Liver (tissue), 9 donors: ENCODE results near the gene ERBB3. TPM values are rescaled to one million over a fixed set of nuclear protein-coding genes. Genes with fewer than 3 reads are reported as not detected.
A peak's percentile ranks its signal among the peaks of the same experiment; 100 is the strongest.

Experiments used
- DNase-seq: peaks from one replicate; pipeline ENCODE4 v3.0.0-alpha.2; 2017; ENCODE audit warnings: low spot score
- H3K27ac ChIP-seq, 2 donors: one replicate each; pipeline ENCODE4 v1.7.0; 2013; ENCODE audit warnings: inconsistent platforms in 2 of 2, low read length in 2 of 2, control low read depth in 1 of 2, low read depth in 1 of 2, mild to moderate bottlenecking in 1 of 2
- H3K27me3 ChIP-seq, 4 donors: one replicate each; pipeline versions ENCODE4 v1.6.1 to v1.7.0; 2013; ENCODE audit warnings: low read length in 3 of 4, inconsistent platforms in 1 of 4, mild to moderate bottlenecking in 1 of 4, moderate library complexity in 1 of 4; ENCODE audit not compliant: control insufficient read depth in 4 of 4, insufficient read depth in 4 of 4
- H3K36me3 ChIP-seq, 4 donors: one replicate each; pipeline versions ENCODE4 v1.6.1 to v1.7.0; 2013; ENCODE audit warnings: low read length in 3 of 4, mild to moderate bottlenecking in 3 of 4, low read depth in 1 of 4, moderate library complexity in 1 of 4; ENCODE audit not compliant: control insufficient read depth in 4 of 4, insufficient read depth in 3 of 4
- H3K4me1 ChIP-seq, 4 donors: one replicate each; pipeline versions ENCODE4 v1.6.1 to v1.7.0; 2013; ENCODE audit warnings: low read length in 3 of 4, mild to moderate bottlenecking in 3 of 4, moderate library complexity in 1 of 4; ENCODE audit not compliant: control insufficient read depth in 4 of 4, insufficient read depth in 4 of 4
- H3K4me3 ChIP-seq, 3 donors: one replicate each; pipeline versions ENCODE4 v1.6.1 to v1.7.0; 2013; ENCODE audit warnings: low read length in 3 of 3, control low read depth in 1 of 3, low read depth in 1 of 3, mild to moderate bottlenecking in 1 of 3
- H3K9ac ChIP-seq, 2 donors: one replicate each; pipeline ENCODE4 v1.7.0; 2013; ENCODE audit warnings: low read length in 2 of 2, mild to moderate bottlenecking in 2 of 2, moderate library complexity in 2 of 2, control low read depth in 1 of 2, low read depth in 1 of 2
- H3K9me3 ChIP-seq, 4 donors: one replicate each; pipeline versions ENCODE4 v1.6.1 to v1.7.0; 2013; ENCODE audit warnings: low read length in 3 of 4; ENCODE audit not compliant: control insufficient read depth in 4 of 4
- ATF3 ChIP-seq: IDR thresholded peaks from 2 replicates; pipeline ENCODE4 v1.6.1; 2016; ENCODE audit warnings: antibody characterized with exemption
- EGR1 ChIP-seq, 2 donors: IDR thresholded peaks; 2 replicates each; pipeline ENCODE4 v1.6.1; 2016 to 2018; ENCODE audit warnings: antibody characterized with exemption in 2 of 2, low read depth in 2 of 2
- FOXA1 ChIP-seq: IDR thresholded peaks from 2 replicates; pipeline ENCODE4 v1.6.1; 2016; ENCODE audit warnings: antibody characterized with exemption
- FOXA2 ChIP-seq: IDR thresholded peaks from 2 replicates; pipeline ENCODE4 v1.6.1; 2016; ENCODE audit warnings: antibody characterized with exemption
- GABPA ChIP-seq, 2 donors: IDR thresholded peaks in 1 of 2; conservative IDR thresholded peaks in 1 of 2; 2 replicates each; pipeline ENCODE4 v1.6.1; 2016; ENCODE audit warnings: antibody characterized with exemption in 2 of 2, mild to moderate bottlenecking in 1 of 2, moderate library complexity in 1 of 2
- HNF4A ChIP-seq, 2 donors: conservative IDR thresholded peaks; 2 replicates each; pipeline ENCODE4 v1.6.1; 2016; ENCODE audit warnings: antibody characterized with exemption in 2 of 2, mild to moderate bottlenecking in 2 of 2
- HNF4G ChIP-seq: IDR thresholded peaks from 2 replicates; pipeline ENCODE4 v1.6.1; 2016; ENCODE audit warnings: antibody characterized with exemption
- JUND ChIP-seq, 2 donors: IDR thresholded peaks; 2 replicates each; pipeline ENCODE4 v1.6.1; 2016; ENCODE audit warnings: antibody characterized with exemption in 2 of 2
- MAX ChIP-seq: IDR thresholded peaks from 2 replicates; pipeline ENCODE4 v1.6.1; 2016; ENCODE audit warnings: antibody characterized with exemption
- NR2F2 ChIP-seq: IDR thresholded peaks from 2 replicates; pipeline ENCODE4 v1.6.1; 2016; ENCODE audit warnings: antibody characterized with exemption
- RAD21 ChIP-seq, 2 donors: IDR thresholded peaks; 2 replicates each; pipeline ENCODE4 v1.6.1; 2016; ENCODE audit warnings: antibody characterized with exemption in 2 of 2, mild to moderate bottlenecking in 2 of 2
- REST ChIP-seq: IDR thresholded peaks from 2 replicates; pipeline ENCODE4 v1.6.1; 2016; ENCODE audit warnings: antibody characterized with exemption, mild to moderate bottlenecking
- RXRA ChIP-seq, 2 donors: IDR thresholded peaks; 2 replicates each; pipeline ENCODE4 v1.6.1; 2017 to 2018; ENCODE audit warnings: antibody characterized with exemption in 2 of 2, mild to moderate bottlenecking in 1 of 2
- SP1 ChIP-seq: IDR thresholded peaks from 2 replicates; pipeline ENCODE4 v1.6.1; 2018; ENCODE audit warnings: antibody characterized with exemption, mild to moderate bottlenecking
- TAF1 ChIP-seq: conservative IDR thresholded peaks from 2 replicates; pipeline ENCODE4 v1.6.1; 2016; ENCODE audit warnings: antibody characterized with exemption, mild to moderate bottlenecking
- YY1 ChIP-seq: IDR thresholded peaks from 2 replicates; pipeline ENCODE4 v1.6.1; 2016; ENCODE audit warnings: antibody characterized with exemption, mild to moderate bottlenecking
- ZBTB33 ChIP-seq: IDR thresholded peaks from 2 replicates; pipeline ENCODE4 v1.6.1; 2016; ENCODE audit warnings: antibody characterized with exemption
- WGBS: extraction: QIAGEN DNeasy Blood & Tissue Kit; methylation state at CpG from one replicate; pipeline ENCODE4 v1.1.7; 2013; 5-methylcytosine and 5-hydroxymethylcytosine counted together
- polyA plus RNA-seq, 2 donors: library from polyadenylated mRNA; stranded (reverse) in 1 of 2; unstranded in 1 of 2; fragments of 200-250 nt in 1 of 2; fragments of >200 nt in 1 of 2; fragmentation: Nextera tagmentation in 1 of 2; extraction: Ambion mirVana in 1 of 2; gene quantifications; one replicate each; pipeline versions ENCODE4 v1.2.1 to v1.2.3, GENCODE V29; 2013 to 2015
- total RNA-seq, 2 donors: library from RNA; depleted of rRNA; stranded (reverse); fragments of >200 nt; gene quantifications; one replicate each; pipeline ENCODE4 v1.2.3, GENCODE V29; 2014
- donor health status: healthy.
- donor health status: healthy.
- donor health status: healthy.
- donor health status: healthy.
- donor health status: healthy.

Gene ERBB3
- total and polyA plus RNA-seq, 4 donors, result 32.4 to 141 (median 51.6) TPM

- TF ChIP-seq EGR1 (IDR thresholded peaks at IDR 0.05; ENCODE audit: low read depth in 2 of 2), result peak in 1 of 2 donors; percentile 75
- TF ChIP-seq ATF3, result no peak
- peak; percentile 39 for TF ChIP-seq TAF1
- TF ChIP-seq FOXA1, result no peak
- TF ChIP-seq RXRA (IDR thresholded peaks at IDR 0.05), result peak in 1 of 2 donors; percentile 24
- peak; percentile 49 to 91 for TF ChIP-seq GABPA (IDR thresholded peaks at IDR 0.05 in 1 of 2, conservative IDR thresholded peaks at IDR 0.05 in 1 of 2)
- peak; percentile 34 for TF ChIP-seq SP1
- peak; percentile 44 for TF ChIP-seq MAX
- TF ChIP-seq HNF4G, result no peak
- TF ChIP-seq FOXA2, result no peak
- peak; percentile 91 for TF ChIP-seq ZBTB33
- peak; percentile 60 to 79 for TF ChIP-seq JUND (IDR thresholded peaks at IDR 0.05)
- TF ChIP-seq RAD21 (IDR thresholded peaks at IDR 0.05), result no peak
- TF ChIP-seq HNF4A (conservative IDR thresholded peaks at IDR 0.05), result peak in 1 of 2 donors; percentile 11
- TF ChIP-seq YY1, result peak; percentile 97
- no peak for TF ChIP-seq NR2F2
- TF ChIP-seq REST, result no peak
These were observed 72.3 kb downstream of the ERBB3 start, which contains the start of gene MYL6B for GRCh38 chr12:56152132-56152755. Gene MYL6B, plus strand, starts transcription at chr12:56152587. Its CDS starts 1,332 bp downstream, at chr12:56153919.

More at GRCh38 chr12:56152132-56152755, 72.3 kb downstream of the ERBB3 start, which contains the start of gene MYL6B:
- H3K4me3 ChIP-seq, result peak within 1 kb of the TSS; percentile 68 to 83 (median 79)
- H3K9ac ChIP-seq, result peak within 1 kb of the TSS; percentile 86 to 95
- peaks cover 9 to 33% (median 24%) of the 10 kb centered on the region in 4 donors for H3K4me1 ChIP-seq
- H3K27me3 ChIP-seq, result no peaks in the 10 kb centered on the region
- under 1% methylated on average over 37 of the region's 37 CpGs for WGBS
- H3K9me3 ChIP-seq, result no peaks in the 10 kb centered on the region
- peak within 1 kb of the TSS; percentile 88 to 98 for H3K27ac ChIP-seq
- DNase-seq, result peak; percentile 91
- H3K36me3 ChIP-seq, result no peaks in the 10 kb centered on the region

Other genes with a start within 250 kb of the ERBB3 start
- gene MMP19, start 237.2 kb upstream of the ERBB3 start, total RNA-seq, result 1 to 10 TPM; 1.1 TPM
- 1 to 10 TPM; 1.6 to 2.4 TPM for gene MMP19, start 237.2 kb upstream of the ERBB3 start, polyA plus RNA-seq
- gene PYM1, start 152.3 kb upstream of the ERBB3 start, total RNA-seq, result 10 to 100 TPM; 16.7 to 21.0 TPM
- 10 to 100 TPM; 21.6 to 29.4 TPM for gene PYM1, start 152.3 kb upstream of the ERBB3 start, polyA plus RNA-seq
- 10 to 100 TPM in 1 of 2 donors, 1 to 10 TPM in 1; 6.9 to 10.5 TPM for gene DGKA, start 149.0 kb upstream of the ERBB3 start, total RNA-seq
- gene DGKA, start 149.0 kb upstream of the ERBB3 start, polyA plus RNA-seq, result 1 to 10 TPM; 2.1 to 3.3 TPM
- 1 to 10 TPM; 1.1 to 4.5 TPM for gene PMEL, start 114.1 kb upstream of the ERBB3 start, total RNA-seq
- 1 to 10 TPM; 2.1 to 2.7 TPM for gene PMEL, start 114.1 kb upstream of the ERBB3 start, polyA plus RNA-seq
- 10 to 100 TPM in 1 of 2 donors, 1 to 10 TPM in 1; 8.6 to 22.6 TPM for gene CDK2, start 113.3 kb upstream of the ERBB3 start, total RNA-seq
- 1 to 10 TPM; 5.1 to 7.3 TPM for gene CDK2, start 113.3 kb upstream of the ERBB3 start, polyA plus RNA-seq
- gene RAB5B, start 106.1 kb upstream of the ERBB3 start, total RNA-seq, result 10 to 100 TPM; 40.7 to 44.0 TPM
- 10 to 100 TPM; 20.7 to 36.0 TPM for gene RAB5B, start 106.1 kb upstream of the ERBB3 start, polyA plus RNA-seq
- 10 to 100 TPM; 17.3 to 39.3 TPM for gene SUOX, start 82.9 kb upstream of the ERBB3 start, total RNA-seq
- gene SUOX, start 82.9 kb upstream of the ERBB3 start, polyA plus RNA-seq, result 10 to 100 TPM; 33.0 to 33.1 TPM
- 1 to 10 TPM in 1 of 2 donors, under 1 TPM in 1; 0.47 to 1.9 TPM for gene IKZF4, start 59.1 kb upstream of the ERBB3 start, total RNA-seq
- gene IKZF4, start 59.1 kb upstream of the ERBB3 start, polyA plus RNA-seq, result under 1 TPM; 0.69 to 0.80 TPM
- 100 to 1,000 TPM in 1 of 2 donors, 10 to 100 TPM in 1; 62.2 to 187 TPM for gene RPS26, start 38.2 kb upstream of the ERBB3 start, total RNA-seq
- 100 to 1,000 TPM; 250 to 402 TPM for gene RPS26, start 38.2 kb upstream of the ERBB3 start, polyA plus RNA-seq
- 100 to 1,000 TPM in 1 of 2 donors, 10 to 100 TPM in 1; 74.3 to 148 TPM for gene PA2G4, start 24.4 kb downstream of the ERBB3 start, total RNA-seq
- gene PA2G4, start 24.4 kb downstream of the ERBB3 start, polyA plus RNA-seq, result 10 to 100 TPM; 56.8 to 62.9 TPM
- 1,000 to 10,000 TPM in 1 of 2 donors, 100 to 1,000 TPM in 1; 979 to 1,323 TPM for gene RPL41, start 36.5 kb downstream of the ERBB3 start, total RNA-seq
- 1,000 to 10,000 TPM; 1,640 to 2,155 TPM for gene RPL41, start 36.5 kb downstream of the ERBB3 start, polyA plus RNA-seq
- 1 to 10 TPM; 2.0 to 5.2 TPM for gene ZC3H10, start 38.1 kb downstream of the ERBB3 start, total RNA-seq
- 1 to 10 TPM; 1.3 to 1.8 TPM for gene ZC3H10, start 38.1 kb downstream of the ERBB3 start, polyA plus RNA-seq
- gene ESYT1, start 48.1 kb downstream of the ERBB3 start, total RNA-seq, result 10 to 100 TPM; 59.5 to 93.5 TPM
- gene ESYT1, start 48.1 kb downstream of the ERBB3 start, polyA plus RNA-seq, result 10 to 100 TPM; 41.0 to 58.1 TPM
- gene MYL6B, start 72.4 kb downstream of the ERBB3 start, total RNA-seq, result 10 to 100 TPM in 1 of 2 donors, 1 to 10 TPM in 1; 3.7 to 14.2 TPM
- gene MYL6B, start 72.4 kb downstream of the ERBB3 start, polyA plus RNA-seq, result 10 to 100 TPM; 11.2 to 13.9 TPM
- 100 to 1,000 TPM; 298 to 482 TPM for gene MYL6, start 78.2 kb downstream of the ERBB3 start, total RNA-seq
- 100 to 1,000 TPM; 766 to 975 TPM for gene MYL6, start 78.2 kb downstream of the ERBB3 start, polyA plus RNA-seq
- 10 to 100 TPM; 20.5 to 24.6 TPM for gene SMARCC2, start 109.3 kb downstream of the ERBB3 start, total RNA-seq
- gene SMARCC2, start 109.3 kb downstream of the ERBB3 start, polyA plus RNA-seq, result 10 to 100 TPM; 12.8 to 24.8 TPM
- 10 to 100 TPM; 22.1 to 31.8 TPM for gene RNF41, start 141.8 kb downstream of the ERBB3 start, total RNA-seq
- 10 to 100 TPM in 1 of 2 donors, 1 to 10 TPM in 1; 7.6 to 11.5 TPM for gene RNF41, start 141.8 kb downstream of the ERBB3 start, polyA plus RNA-seq
- 10 to 100 TPM; 10.8 to 13.1 TPM for gene NABP2, start 144.2 kb downstream of the ERBB3 start, total RNA-seq
- gene NABP2, start 144.2 kb downstream of the ERBB3 start, polyA plus RNA-seq, result 10 to 100 TPM; 12.1 to 14.5 TPM
- gene SLC39A5, start 149.9 kb downstream of the ERBB3 start, total RNA-seq, result 100 to 1,000 TPM; 157 to 195 TPM
- 100 to 1,000 TPM; 125 to 126 TPM for gene SLC39A5, start 149.9 kb downstream of the ERBB3 start, polyA plus RNA-seq
- 10 to 100 TPM in 1 of 2 donors, 1 to 10 TPM in 1; 8.3 to 13.6 TPM for gene ANKRD52, start 178.2 kb downstream of the ERBB3 start, total RNA-seq
- 10 to 100 TPM in 1 of 2 donors, 1 to 10 TPM in 1; 5.4 to 10.3 TPM for gene ANKRD52, start 178.2 kb downstream of the ERBB3 start, polyA plus RNA-seq
- gene COQ10A, start 186.8 kb downstream of the ERBB3 start, total RNA-seq, result 10 to 100 TPM in 1 of 2 donors, 1 to 10 TPM in 1; 3.2 to 40.7 TPM
- gene COQ10A, start 186.8 kb downstream of the ERBB3 start, polyA plus RNA-seq, result 10 to 100 TPM in 1 of 2 donors, 1 to 10 TPM in 1; 9.5 to 21.6 TPM
- gene CS, start 220.2 kb downstream of the ERBB3 start, total RNA-seq, result 10 to 100 TPM; 59.0 to 79.9 TPM
- 10 to 100 TPM; 33.8 to 36.0 TPM for gene CS, start 220.2 kb downstream of the ERBB3 start, polyA plus RNA-seq
- 10 to 100 TPM; 24.6 to 68.7 TPM for gene CNPY2, start 235.8 kb downstream of the ERBB3 start, total RNA-seq
- gene CNPY2, start 235.8 kb downstream of the ERBB3 start, polyA plus RNA-seq, result 100 to 1,000 TPM in 1 of 2 donors, 10 to 100 TPM in 1; 72.6 to 163 TPM